Mammary epithelial cell (primary cell): ENCODE data around the gene DEPP1.

ENCODE experiments used
- EZH2 ChIP-seq: IDR thresholded peaks from 2 replicates; pipeline ENCODE4 v1.6.1; 2012; ENCODE audit warnings: low read length, inconsistent platforms, borderline replicate concordance
- TF ChIP-seq, protein P1 (sequence below), 2 donors: IDR thresholded peaks in 1 of 2; conservative IDR thresholded peaks in 1 of 2; 2 replicates each; pipeline ENCODE4 v1.5.1; 2011 to 2012; ENCODE audit warnings: inconsistent platforms in 2 of 2, low read length in 2 of 2, mild to moderate bottlenecking in 2 of 2, control low read depth in 1 of 2, low read depth in 1 of 2; ENCODE audit not compliant: insufficient read depth in 1 of 2; ENCODE audit errors: extremely low read depth in 1 of 2

DNA sequence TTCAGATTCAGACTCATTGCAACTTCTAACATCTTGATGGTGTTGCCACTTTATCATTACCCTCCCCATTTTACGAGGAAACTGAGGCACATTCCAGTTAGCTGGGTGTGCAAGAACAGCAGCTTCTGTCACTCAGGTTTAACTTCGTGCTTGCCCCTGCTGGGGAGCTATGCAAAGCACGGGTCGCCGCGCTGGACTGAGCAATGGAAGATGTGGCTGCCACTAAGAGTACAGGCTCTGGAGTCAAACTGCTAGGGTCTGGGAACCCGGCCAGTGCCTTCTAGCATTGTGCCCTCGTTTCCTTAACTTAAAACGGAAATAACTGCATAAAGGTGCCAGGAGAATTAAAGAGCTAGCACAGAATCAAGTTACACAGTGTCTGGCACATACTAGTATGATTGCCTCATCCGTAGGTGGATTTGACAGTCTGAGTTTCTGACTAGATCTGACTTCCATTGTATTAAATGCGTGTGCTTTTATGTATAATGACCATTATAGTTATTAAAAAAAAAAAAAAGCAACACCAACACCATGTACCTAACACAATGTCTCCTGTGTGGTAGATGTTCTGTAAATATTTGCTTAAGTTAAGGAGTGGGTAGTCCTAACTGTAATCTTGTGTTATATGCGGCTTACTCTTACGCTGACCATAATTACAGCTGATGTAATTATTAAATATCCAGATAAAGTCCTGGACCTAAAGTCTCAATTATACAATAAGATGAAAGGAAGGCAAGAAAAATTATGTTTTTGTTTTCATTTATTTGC is 23.0 kb upstream of the DEPP1 start:
- TF ChIP-seq, protein P1, sequence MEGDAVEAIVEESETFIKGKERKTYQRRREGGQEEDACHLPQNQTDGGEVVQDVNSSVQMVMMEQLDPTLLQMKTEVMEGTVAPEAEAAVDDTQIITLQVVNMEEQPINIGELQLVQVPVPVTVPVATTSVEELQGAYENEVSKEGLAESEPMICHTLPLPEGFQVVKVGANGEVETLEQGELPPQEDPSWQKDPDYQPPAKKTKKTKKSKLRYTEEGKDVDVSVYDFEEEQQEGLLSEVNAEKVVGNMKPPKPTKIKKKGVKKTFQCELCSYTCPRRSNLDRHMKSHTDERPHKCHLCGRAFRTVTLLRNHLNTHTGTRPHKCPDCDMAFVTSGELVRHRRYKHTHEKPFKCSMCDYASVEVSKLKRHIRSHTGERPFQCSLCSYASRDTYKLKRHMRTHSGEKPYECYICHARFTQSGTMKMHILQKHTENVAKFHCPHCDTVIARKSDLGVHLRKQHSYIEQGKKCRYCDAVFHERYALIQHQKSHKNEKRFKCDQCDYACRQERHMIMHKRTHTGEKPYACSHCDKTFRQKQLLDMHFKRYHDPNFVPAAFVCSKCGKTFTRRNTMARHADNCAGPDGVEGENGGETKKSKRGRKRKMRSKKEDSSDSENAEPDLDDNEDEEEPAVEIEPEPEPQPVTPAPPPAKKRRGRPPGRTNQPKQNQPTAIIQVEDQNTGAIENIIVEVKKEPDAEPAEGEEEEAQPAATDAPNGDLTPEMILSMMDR (conservative IDR thresholded peaks at IDR 0.05 in 1 of 2, IDR thresholded peaks at IDR 0.05 in 1 of 2; ENCODE audit: extremely low read depth in 1 of 2, insufficient read depth in 1 of 2, low read depth in 1 of 2, low read length in 2 of 2): peak in 1 of 2 donors; percentile 25
- TF ChIP-seq EZH2: no peak
